H9 (cell line): ENCODE results near the gene VILL. TPM values are rescaled to one million over a fixed set of nuclear protein-coding genes. Genes with fewer than 3 reads are reported as not detected.

Experiments used
- DNase-seq: peaks from one replicate; pipeline ENCODE4 v3.0.0-alpha.2; 2017
- H2AFZ ChIP-seq: one replicate; pipeline ENCODE4 v1.6.1; 2013; ENCODE audit warnings: mild to moderate bottlenecking, low read length, control low read depth, moderate library complexity
- H2AK5ac ChIP-seq: 2 replicates; pipeline ENCODE4 v1.6.1; 2013; ENCODE audit warnings: low read length, control low read depth, mixed read lengths; ENCODE audit not compliant: insufficient read length
- H2BK120ac ChIP-seq: one replicate; pipeline ENCODE4 v1.6.1; 2013; ENCODE audit warnings: low read depth, mild to moderate bottlenecking, low read length, control low read depth, inconsistent platforms; ENCODE audit not compliant: poor library complexity, severe bottlenecking
- H2BK12ac ChIP-seq: 2 replicates; pipeline ENCODE4 v1.6.1; 2013; ENCODE audit warnings: low read length, control low read depth, mixed read lengths, low read depth; ENCODE audit not compliant: insufficient read length
- H2BK15ac ChIP-seq: 2 replicates; pipeline ENCODE4 v1.6.1; 2013; ENCODE audit warnings: low read depth, low read length, control low read depth
- H2BK20ac ChIP-seq: one replicate; pipeline ENCODE4 v1.6.1; 2013; ENCODE audit warnings: low read depth, mild to moderate bottlenecking, low read length, control low read depth, inconsistent platforms; ENCODE audit not compliant: poor library complexity, severe bottlenecking
- H2BK5ac ChIP-seq: 2 replicates; pipeline ENCODE4 v1.6.1; 2013; ENCODE audit warnings: low read length, control low read depth, mixed read lengths; ENCODE audit not compliant: insufficient read length
- H3K14ac ChIP-seq: 2 replicates; pipeline ENCODE4 v1.6.1; 2013; ENCODE audit warnings: low read length, control low read depth; ENCODE audit not compliant: insufficient read depth
- H3K18ac ChIP-seq: 2 replicates; pipeline ENCODE4 v1.6.1; 2013; ENCODE audit warnings: low read depth, mild to moderate bottlenecking, mixed read lengths, low read length, control low read depth; ENCODE audit not compliant: insufficient read length
- H3K23ac ChIP-seq: 2 replicates; pipeline ENCODE4 v1.6.1; 2013; ENCODE audit warnings: low read length, control low read depth, mixed read lengths, low read depth; ENCODE audit not compliant: insufficient read length
- H3K23me2 ChIP-seq: 2 replicates; pipeline ENCODE4 v1.6.1; 2013; ENCODE audit warnings: low read depth, mild to moderate bottlenecking, mixed read lengths, low read length, control low read depth; ENCODE audit not compliant: insufficient read length, poor library complexity, severe bottlenecking
- H3K27ac ChIP-seq: 2 replicates; pipeline ENCODE4 v1.5.1; 2013; ENCODE audit warnings: low read length, control low read depth, mixed read lengths, low read depth; ENCODE audit not compliant: insufficient read length
- H3K27me3 ChIP-seq: 2 replicates; pipeline ENCODE4 v1.6.1; 2013; ENCODE audit warnings: low read length, control low read depth, inconsistent platforms; ENCODE audit not compliant: insufficient read depth
- H3K4ac ChIP-seq: 2 replicates; pipeline ENCODE4 v1.6.1; 2013; ENCODE audit warnings: low read depth, mild to moderate bottlenecking, control low read depth, inconsistent platforms, low read length, moderate library complexity
- H3K4me1 ChIP-seq: 2 replicates; pipeline ENCODE4 v1.6.1; 2013; ENCODE audit warnings: low read length, control low read depth, inconsistent platforms; ENCODE audit not compliant: insufficient read depth
- H3K4me2 ChIP-seq: 2 replicates; pipeline ENCODE4 v1.6.1; 2013; ENCODE audit warnings: low read length, control low read depth, mixed read lengths; ENCODE audit not compliant: insufficient read length, insufficient read depth
- H3K56ac ChIP-seq: 2 replicates; pipeline ENCODE4 v1.6.1; 2013; ENCODE audit warnings: low read depth, mild to moderate bottlenecking, mixed read lengths, low read length, control low read depth; ENCODE audit not compliant: insufficient read length
- H3K79me1 ChIP-seq: 2 replicates; pipeline ENCODE4 v1.6.1; 2013; ENCODE audit warnings: low read depth, mild to moderate bottlenecking, moderate library complexity, low read length, control low read depth, inconsistent platforms; ENCODE audit not compliant: insufficient read depth, poor library complexity, severe bottlenecking
- H3K79me2 ChIP-seq: 2 replicates; pipeline ENCODE4 v1.6.1; 2013; ENCODE audit warnings: low read length, control low read depth, inconsistent platforms; ENCODE audit not compliant: insufficient read depth
- H3K9ac ChIP-seq: 2 replicates; pipeline ENCODE4 v1.6.1; 2013; ENCODE audit warnings: low read length, control low read depth, mixed read lengths; ENCODE audit not compliant: insufficient read length; ENCODE audit errors: extremely low read depth
- H3K9me3 ChIP-seq: one replicate; pipeline ENCODE4 v1.6.1; 2013; ENCODE audit warnings: low read depth, low read length, inconsistent platforms; ENCODE audit not compliant: control insufficient read depth
- H3T11ph ChIP-seq: one replicate; pipeline ENCODE4 v1.6.1; 2013; ENCODE audit warnings: mild to moderate bottlenecking, low read length, control low read depth, inconsistent platforms
- H4K20me1 ChIP-seq: one replicate; pipeline ENCODE4 v1.6.1; 2013; ENCODE audit not compliant: control insufficient read depth, insufficient read length, insufficient read depth
- H4K5ac ChIP-seq: 2 replicates; pipeline ENCODE4 v1.6.1; 2013; ENCODE audit warnings: low read depth, mild to moderate bottlenecking, mixed read lengths, low read length, control low read depth; ENCODE audit not compliant: insufficient read length
- H4K8ac ChIP-seq: replicated peaks from 2 replicates; pipeline ENCODE4 v1.6.1; 2013; ENCODE audit warnings: low read length, control low read depth, mixed read lengths, low read depth; ENCODE audit not compliant: insufficient read length
- H4K91ac ChIP-seq: 2 replicates; pipeline ENCODE4 v1.6.1; 2013; ENCODE audit warnings: low read depth, mild to moderate bottlenecking, moderate library complexity, mixed read lengths, low read length, control low read depth; ENCODE audit not compliant: insufficient read length
- H3K27ac Mint-ChIP-seq, 3 experiments: 2 replicates in 2 of 3; 3 replicates in 1 of 3; pipeline ENCODE4 v1.8.0; 2020 to 2021; ENCODE audit warnings: mixed read lengths in 3 of 3, mild to moderate bottlenecking in 1 of 3, moderate library complexity in 1 of 3
- H3K27me3 Mint-ChIP-seq: 2 replicates; pipeline ENCODE4 v1.8.0; 2021; ENCODE audit warnings: low read depth, mild to moderate bottlenecking, moderate library complexity, mixed read lengths
- H3K36me3 Mint-ChIP-seq, 3 experiments: 2 replicates in 2 of 3; 3 replicates in 1 of 3; pipeline ENCODE4 v1.8.0; 2020 to 2021; ENCODE audit warnings: low read depth in 3 of 3, mixed read lengths in 3 of 3; ENCODE audit not compliant: insufficient read depth in 1 of 3
- H3K4me1 Mint-ChIP-seq, 2 experiments: 2 replicates each; pipeline ENCODE4 v1.8.0; 2020; ENCODE audit warnings: mixed read lengths in 2 of 2
- H3K4me3 Mint-ChIP-seq, 2 experiments: 2 replicates in 1 of 2; 3 replicates in 1 of 2; pipeline ENCODE4 v1.8.0; 2020 to 2021; ENCODE audit warnings: mild to moderate bottlenecking in 2 of 2, mixed read lengths in 2 of 2, moderate library complexity in 1 of 2
- H3K9me3 Mint-ChIP-seq, 2 experiments: 2 replicates in 1 of 2; 3 replicates in 1 of 2; pipeline ENCODE4 v1.8.0; 2020; ENCODE audit warnings: mild to moderate bottlenecking in 2 of 2, mixed read lengths in 2 of 2, moderate library complexity in 1 of 2
- CTCF ChIP-seq: fragments of 200-600 bp; sonication (generic); conservative IDR thresholded peaks from 3 replicates; pipeline ENCODE4 v1.8.0; 2021; ENCODE audit warnings: antibody characterized with exemption, mild to moderate bottlenecking
- WGBS: extraction: QIAGEN DNeasy Blood & Tissue Kit; methylation state at CpG from one replicate; pipeline ENCODE4 v1.1.7; 2013; ENCODE audit warnings: missing lambda C conversion rate, low lambda C conversion rate, mixed read lengths; ENCODE audit not compliant: insufficient read length; ENCODE audit errors: extremely low coverage; 5-methylcytosine and 5-hydroxymethylcytosine counted together
- total RNA-seq: library from RNA; stranded (reverse); gene quantifications from 2 replicates; pipeline ENCODE4 v1.2.1, GENCODE V29; 2021

VILL gene
- total RNA-seq, 1 experiment from 2014 or later, result 3.2 TPM

- Histone ChIP-seq H4K20me1 (no peaks in the 10 kb centered on the region), H2BK5ac (no peak overlapping the region), H2BK20ac (no peak overlapping the region), H3K9ac (no peak overlapping the region), H3K4me2 (peak overlapping the region; percentile 71), H3K9me3 (no peaks in the 10 kb centered on the region), H3K79me2 (no peaks in the 10 kb centered on the region), H2AK5ac (no peak overlapping the region), H3K79me1 (no peaks in the 10 kb centered on the region), H3K4ac (no peak overlapping the region), H2BK12ac (no peak overlapping the region), H3K27me3 (peaks cover 6% of the 10 kb centered on the region; the same call in 1 of the 2 replicates), H3K56ac (no peak overlapping the region), H2BK120ac (no peak overlapping the region), H3K18ac (no peak overlapping the region), H2BK15ac (no peak overlapping the region), H3K4me1 (no peaks in the 10 kb centered on the region; the same call in 1 of the 2 replicates), H4K8ac (no peak overlapping the region), H3K14ac (no peak overlapping the region), H3K23ac (no peak overlapping the region), H3K23me2 (peaks cover 10% of the 10 kb centered on the region), H2AFZ (no peak overlapping the region), H3T11ph (no peak overlapping the region), H4K91ac (no peak overlapping the region), H4K5ac (no peak overlapping the region), H3K27ac (no peak overlapping the region)
- H3K4me1 Mint-ChIP-seq, result peaks cover 10 to 15% of the 10 kb centered on the region in 2 experiments
- TF ChIP-seq CTCF, result no peak; the same call in 2 of the 3 replicates
- WGBS, result no CpG with 5 or more reads among the region's 11 CpGs
- no peaks in the 10 kb centered on the region for H3K9me3 Mint-ChIP-seq
- peaks cover 38% of the 10 kb centered on the region for H3K27me3 Mint-ChIP-seq
- H3K4me3 Mint-ChIP-seq, result peak overlapping the region; percentile 70 to 78
- H3K36me3 Mint-ChIP-seq, result no peaks in the 10 kb centered on the region
- DNase-seq, result peak; percentile 66
- H3K27ac Mint-ChIP-seq, result no peak overlapping the region
Observed at GRCh38 chr3:38039899-38040261, 49.3 kb downstream of the VILL start.
